ENCODE results near the gene MSI2. TPM values are rescaled to one million over a fixed set of nuclear protein-coding genes. Genes with fewer than 3 reads are reported as not detected.

MSI2 gene
- total RNA-seq, 2 donors from 2014 or later: 88.3 to 114 TPM

DNA sequence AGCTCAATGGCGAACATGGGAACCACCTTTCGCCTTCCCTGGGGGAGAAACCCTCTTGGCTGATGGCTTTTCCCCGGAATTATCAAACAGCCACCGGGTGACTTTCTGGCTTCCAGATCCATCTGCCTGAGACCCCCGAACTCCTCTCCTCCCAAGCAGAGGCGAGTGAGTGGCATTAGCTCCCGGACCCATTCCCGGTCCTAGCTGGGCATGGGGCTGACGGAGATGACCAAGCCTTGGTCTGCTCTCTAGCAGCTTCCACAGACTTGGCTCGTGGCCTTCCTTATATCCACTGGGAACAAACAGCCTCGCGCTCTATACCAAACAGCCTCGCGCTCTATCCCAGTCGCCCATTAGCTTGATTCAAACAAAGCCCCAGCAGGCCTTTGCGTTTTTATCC, 426.4 kb downstream of the MSI2 start:
- H3K27ac ChIP-seq (ENCODE audit: low read depth, low read length): no peak overlapping the region
- H3K9ac ChIP-seq (ENCODE audit: extremely low read depth, low read length, poor library complexity, severe bottlenecking): no peak overlapping the region
- no peaks in the 10 kb centered on the region for H3K27me3 ChIP-seq (ENCODE audit: control insufficient read depth, insufficient read depth, low read length, poor library complexity, severe bottlenecking)
- no peak for TF ChIP-seq CTCF (conservative IDR thresholded peaks at IDR 0.05)
- H3K4me1 Mint-ChIP-seq: peaks cover 19% of the 10 kb centered on the region
- no peak overlapping the region for H3K27ac Mint-ChIP-seq
- no peaks in the 10 kb centered on the region for H3K27me3 Mint-ChIP-seq (ENCODE audit: insufficient read depth)
- H3K36me3 ChIP-seq (ENCODE audit: control insufficient read depth, insufficient read depth, low read length): peaks cover 6% of the 10 kb centered on the region
- peak; percentile 48 for DNase-seq
- H3K9me3 Mint-ChIP-seq: no peaks in the 10 kb centered on the region
- WGBS, 2 experiments (ENCODE audit: insufficient coverage in 1 of 2, insufficient read length in 1 of 2): 95 to 97% methylated on average over 16 of the region's 16 CpGs
- H3K36me3 Mint-ChIP-seq (ENCODE audit: low read depth): peaks cover 20% of the 10 kb centered on the region
- H3K9me3 ChIP-seq (ENCODE audit: control insufficient read depth, low read length): peaks cover 2% of the 10 kb centered on the region
- no peak overlapping the region for H3K4me3 Mint-ChIP-seq
- no peak overlapping the region for H3K4me3 ChIP-seq (ENCODE audit: low read length)
- peaks cover 4% of the 10 kb centered on the region for H3K4me1 ChIP-seq (ENCODE audit: control insufficient read depth, insufficient read depth, low read length)

GRCh38 chr17:57684711-57685498, 428.6 kb downstream of the MSI2 start:
- Histone ChIP-seq H3K9ac (ENCODE audit: extremely low read depth, low read length, poor library complexity, severe bottlenecking) (no peak overlapping the region), H3K27me3 (ENCODE audit: control insufficient read depth, insufficient read depth, low read length, poor library complexity, severe bottlenecking) (no peaks in the 10 kb centered on the region), H3K36me3 (ENCODE audit: control insufficient read depth, insufficient read depth, low read length) (peaks cover 6% of the 10 kb centered on the region), H3K9me3 (ENCODE audit: control insufficient read depth, low read length) (peaks cover 6% of the 10 kb centered on the region), H3K4me3 (ENCODE audit: low read length) (no peak overlapping the region), H3K27ac (ENCODE audit: low read depth, low read length) (no peak overlapping the region), H3K4me1 (ENCODE audit: control insufficient read depth, insufficient read depth, low read length) (peaks cover 4% of the 10 kb centered on the region)
- 95 to 98% methylated on average over 6 to 13 of the region's 13 CpGs for WGBS, 2 experiments (ENCODE audit: insufficient coverage in 1 of 2, insufficient read length in 1 of 2)
- Mint-ChIP-seq H3K4me1 (peaks cover 19% of the 10 kb centered on the region), H3K9me3 (peaks cover 2% of the 10 kb centered on the region), H3K27me3 (ENCODE audit: insufficient read depth) (no peaks in the 10 kb centered on the region), H3K27ac (no peak overlapping the region), H3K36me3 (ENCODE audit: low read depth) (peaks cover 16% of the 10 kb centered on the region), H3K4me3 (no peak overlapping the region)
- TF ChIP-seq CTCF (conservative IDR thresholded peaks at IDR 0.05): no peak
- peak; percentile 41 for DNase-seq

GRCh38 chr17:57685499-57686132, 429.3 kb downstream of the MSI2 start:
- Histone ChIP-seq H3K4me3 (ENCODE audit: low read length) (no peak overlapping the region), H3K4me1 (ENCODE audit: control insufficient read depth, insufficient read depth, low read length) (peaks cover 4% of the 10 kb centered on the region), H3K36me3 (ENCODE audit: control insufficient read depth, insufficient read depth, low read length) (peaks cover 6% of the 10 kb centered on the region), H3K9me3 (ENCODE audit: control insufficient read depth, low read length) (peaks cover 6% of the 10 kb centered on the region), H3K9ac (ENCODE audit: extremely low read depth, low read length, poor library complexity, severe bottlenecking) (no peak overlapping the region), H3K27ac (ENCODE audit: low read depth, low read length) (no peak overlapping the region), H3K27me3 (ENCODE audit: control insufficient read depth, insufficient read depth, low read length, poor library complexity, severe bottlenecking) (no peaks in the 10 kb centered on the region)
- 94 to 95% methylated on average over 6 of the region's 7 CpGs for WGBS, 2 experiments (ENCODE audit: insufficient coverage in 1 of 2, insufficient read length in 1 of 2)
- no peak overlapping the region for H3K27ac Mint-ChIP-seq
- H3K27me3 Mint-ChIP-seq (ENCODE audit: insufficient read depth): no peaks in the 10 kb centered on the region
- H3K4me3 Mint-ChIP-seq: no peak overlapping the region
- DNase-seq: peak; percentile 51
- peaks cover 2% of the 10 kb centered on the region for H3K9me3 Mint-ChIP-seq
- no peak for TF ChIP-seq CTCF (conservative IDR thresholded peaks at IDR 0.05)
- H3K36me3 Mint-ChIP-seq (ENCODE audit: low read depth): peaks cover 16% of the 10 kb centered on the region
- H3K4me1 Mint-ChIP-seq: peaks cover 19% of the 10 kb centered on the region

All from endodermal cell (in vitro differentiated cells).